PC-3 (cell line): ENCODE measurements around the gene NEFH. TPM values are rescaled to one million over a fixed set of nuclear protein-coding genes. Genes with fewer than 3 reads are reported as not detected.

Experiments used
- ATAC-seq: fragments of 200-7000 bp; cut with Tn5 transposase; 2 replicates; pipeline ENCODE4 v1.9.1; 2020; ENCODE audit warnings: mild to moderate bottlenecking, moderate library complexity
- BruUV-seq: library from RNA; stranded (reverse); fragments of 400-500 nt; replicated peaks from 2 replicates; lab custom pipeline; 2021; lab: Mats Ljungman, UMichigan
- CTCF ChIA-PET: fragments of 300-600 bp; sonication (Branson Sonifier 250); formaldehyde crosslinking; loops from one replicate; lab custom pipeline; 2022; ENCODE audit warnings: antibody characterized with exemption; lab: Charles Lee
- POLR2A ChIA-PET: fragments of 300-600 bp; sonication (Branson Sonifier 250); formaldehyde crosslinking; loops from one replicate; lab custom pipeline; 2022; ENCODE audit warnings: antibody characterized with exemption; ENCODE audit not compliant: unreplicated experiment; lab: Charles Lee
- DNase-seq: peaks from one replicate; pipeline ENCODE4 v3.0.0-alpha.2; 2015
- H2AFZ ChIP-seq: fragments of 300-600 bp; sonication (generic); 2 replicates; pipeline ENCODE4 v1.6.0; 2016; ENCODE audit warnings: antibody characterized with exemption, low read length
- H3F3A ChIP-seq: fragments of 300-600 bp; sonication (generic); one replicate; pipeline ENCODE4 v1.6.0; 2017; ENCODE audit warnings: antibody characterized with exemption, low read length, control low read depth, mild to moderate bottlenecking; ENCODE audit not compliant: unreplicated experiment
- H3K27ac ChIP-seq: fragments of 300-600 bp; sonication (generic); 2 replicates; pipeline ENCODE4 v1.5.1; 2016; ENCODE audit warnings: mild to moderate bottlenecking, low read length
- H3K27me3 ChIP-seq: fragments of 300-600 bp; sonication (generic); 2 replicates; pipeline ENCODE4 v1.6.1; 2016; ENCODE audit warnings: low read length, mixed read lengths
- H3K36me3 ChIP-seq: fragments of 300-600 bp; sonication (generic); 2 replicates; pipeline ENCODE4 v1.6.1; 2016; ENCODE audit warnings: low read depth, mixed run types, low read length, mixed read lengths
- H3K4me1 ChIP-seq: fragments of 300-600 bp; sonication (generic); 2 replicates; pipeline ENCODE4 v1.5.1; 2016; ENCODE audit warnings: low read length; ENCODE audit not compliant: insufficient read depth
- H3K4me2 ChIP-seq: fragments of 300-600 bp; sonication (generic); 2 replicates; pipeline ENCODE4 v1.6.0; 2016; ENCODE audit warnings: low read length
- H3K4me3 ChIP-seq: fragments of 300-600 bp; sonication (generic); 2 replicates; pipeline ENCODE4 v1.5.1; 2016; ENCODE audit warnings: mild to moderate bottlenecking, low read length, mixed read lengths
- H3K79me2 ChIP-seq: fragments of 300-600 bp; sonication (generic); 2 replicates; pipeline ENCODE4 v1.6.1; 2017; ENCODE audit warnings: low read length, mixed read lengths
- H3K9ac ChIP-seq: fragments of 300-600 bp; sonication (generic); 2 replicates; pipeline ENCODE4 v1.6.0; 2016; ENCODE audit warnings: mild to moderate bottlenecking, low read length
- H3K9me2 ChIP-seq: fragments of 300-600 bp; sonication (generic); replicated peaks from 2 replicates; pipeline ENCODE4 v1.6.1; 2016; ENCODE audit warnings: mixed run types, low read length, mixed read lengths
- H3K9me3 ChIP-seq: fragments of 300-600 bp; sonication (generic); 2 replicates; pipeline ENCODE4 v1.6.1; 2016; ENCODE audit warnings: low read length, mixed read lengths
- H4K20me1 ChIP-seq: fragments of 300-600 bp; sonication (generic); 2 replicates; pipeline ENCODE4 v1.6.1; 2016; ENCODE audit warnings: low read length, mixed read lengths
- CTCF ChIP-seq: fragments of 300-600 bp; sonication (generic); conservative IDR thresholded peaks from 2 replicates; pipeline ENCODE4 v1.5.1; 2017; ENCODE audit warnings: antibody characterized with exemption, low read depth, mild to moderate bottlenecking, low read length
- EZH2 ChIP-seq: fragments of 300-600 bp; sonication (generic); IDR thresholded peaks from one replicate; pipeline ENCODE4 v1.6.1; 2017; ENCODE audit warnings: antibody characterized with exemption, mild to moderate bottlenecking, low read length; ENCODE audit not compliant: unreplicated experiment
- EZH2phosphoT487 ChIP-seq: fragments of 300-600 bp; sonication (generic); IDR thresholded peaks from 2 replicates; pipeline ENCODE4 v1.6.1; 2018; ENCODE audit warnings: mild to moderate bottlenecking, antibody characterized with exemption, low read length, borderline replicate concordance
- intact Hi-C: fragments of 100-400 bp; cut with micrococcal nuclease; formaldehyde crosslinking; loops from 2 replicates; pipeline ENCODE4 v1.9.0; 2023
- total RNA-seq: library from RNA; depleted of rRNA; stranded (reverse); fragments of >200 nt; gene quantifications from 2 replicates; pipeline ENCODE4 v1.2.3, GENCODE V29; 2014

Gene NEFH
- total RNA-seq, 1 experiment from 2014 or later = not detected

- DNase-seq (no peak), ATAC-seq (no peak)
- Histone ChIP-seq H3K36me3 (no peaks in the 10 kb centered on the region), H3K9me3 (no peaks in the 10 kb centered on the region), H3K4me3 (no peak overlapping the region), H2AFZ (no peak overlapping the region), H3K4me2 (no peak overlapping the region), H3K4me1 (no peaks in the 10 kb centered on the region), H3K27me3 (no peaks in the 10 kb centered on the region), H3F3A (no peaks in the 10 kb centered on the region), H3K79me2 (no peaks in the 10 kb centered on the region), H3K9me2 (no peaks in the 10 kb centered on the region), H4K20me1 (no peaks in the 10 kb centered on the region), H3K27ac (no peak overlapping the region), H3K9ac (no peak overlapping the region)
- POLR2A ChIA-PET = no interaction called here
- intact Hi-C loops = no loop called here
- BruUV-seq = no TSS peak
- TF ChIP-seq EZH2phosphoT487 (no peak), EZH2 (no peak), CTCF (no peak)
- CTCF ChIA-PET = no interaction called here
Measured at GRCh38 chr22:29463629-29464028, 16.4 kb upstream of the NEFH start.

- H3F3A ChIP-seq = no peaks in the 10 kb centered on the region
- intact Hi-C loops = no loop called here
- no TSS peak for BruUV-seq
- no peaks in the 10 kb centered on the region for H3K4me1 ChIP-seq
- H3K36me3 ChIP-seq = no peaks in the 10 kb centered on the region
- H2AFZ ChIP-seq = no peak overlapping the region
- ChIA-PET CTCF (no interaction called here), POLR2A (interaction anchor here (0.6 kb wide), 2 partner anchors 9 to 47 kb away, joined by 3 to 5 read pairs; no protein-coding TSS in a partner anchor)
- H3K9me2 ChIP-seq = no peaks in the 10 kb centered on the region
- H3K9ac ChIP-seq = no peak overlapping the region
- TF ChIP-seq EZH2phosphoT487 (no peak), EZH2 (no peak), CTCF (no peak)
- DNase-seq = no peak
- H3K9me3 ChIP-seq = no peaks in the 10 kb centered on the region
- no peaks in the 10 kb centered on the region for H3K27me3 ChIP-seq
- H3K4me3 ChIP-seq = no peak overlapping the region
- H3K79me2 ChIP-seq = no peaks in the 10 kb centered on the region
- no peaks in the 10 kb centered on the region for H4K20me1 ChIP-seq
- H3K4me2 ChIP-seq = no peak overlapping the region
- no peak overlapping the region for H3K27ac ChIP-seq
- ATAC-seq = no peak
Measured at GRCh38 chr22:29464581-29464980, 15.4 kb upstream of the NEFH start.

GRCh38 chr22:29469755-29470154, 10.3 kb upstream of the NEFH start:
- Histone ChIP-seq H3K27ac (no peak overlapping the region), H3K9ac (no peak overlapping the region), H3K4me2 (no peak overlapping the region), H2AFZ (no peak overlapping the region), H3K9me3 (no peaks in the 10 kb centered on the region), H3K9me2 (no peaks in the 10 kb centered on the region), H3F3A (no peaks in the 10 kb centered on the region), H3K79me2 (no peaks in the 10 kb centered on the region), H4K20me1 (no peaks in the 10 kb centered on the region), H3K36me3 (no peaks in the 10 kb centered on the region), H3K27me3 (no peaks in the 10 kb centered on the region), H3K4me1 (no peaks in the 10 kb centered on the region), H3K4me3 (no peak overlapping the region)
- ATAC-seq (no peak), DNase-seq (no peak)
- POLR2A ChIA-PET = no interaction called here
- intact Hi-C loops = no loop called here
- TF ChIP-seq CTCF (no peak), EZH2phosphoT487 (no peak), EZH2 (no peak)
- CTCF ChIA-PET = no interaction called here
- no TSS peak for BruUV-seq
